Neutrophil (primary cell): ENCODE results near the gene ADAMTS2.

Experiments used
- H3K27ac ChIP-seq: fragments of 200-600 bp; sonication (generic); 2 replicates; pipeline ENCODE4 v1.5.1; 2016; ENCODE audit warnings: mild to moderate bottlenecking, moderate library complexity
- H3K27me3 ChIP-seq: fragments of 200-600 bp; sonication (generic); 2 replicates; pipeline ENCODE4 v1.6.0; 2016; ENCODE audit warnings: mild to moderate bottlenecking
- H3K36me3 ChIP-seq: fragments of 200-600 bp; sonication (generic); 2 replicates; pipeline ENCODE4 v1.5.1; 2017
- H3K4me1 ChIP-seq, 2 experiments: fragments of 200-600 bp in 1 of 2; sonication (generic) in 1 of 2; 1 replicate in 1 of 2; 2 replicates in 1 of 2; pipeline versions ENCODE4 v1.5.1 to v1.6.1; 2013 to 2016; ENCODE audit warnings: low read depth in 1 of 2, low read length in 1 of 2, mild to moderate bottlenecking in 1 of 2, moderate library complexity in 1 of 2; ENCODE audit not compliant: control insufficient read depth in 1 of 2, insufficient read depth in 1 of 2
- H3K4me3 ChIP-seq, 2 experiments: fragments of 200-600 bp in 1 of 2; sonication (generic) in 1 of 2; 1 replicate in 1 of 2; 2 replicates in 1 of 2; pipeline ENCODE4 v1.5.1; 2013 to 2016; ENCODE audit warnings: low read depth in 1 of 2, low read length in 1 of 2, mild to moderate bottlenecking in 1 of 2, moderate library complexity in 1 of 2
- H3K9me3 ChIP-seq: fragments of 200-600 bp; sonication (generic); 2 replicates; pipeline ENCODE4 v1.5.1; 2016
- CTCF ChIP-seq: fragments of 200-600 bp; sonication (generic); IDR thresholded peaks from 2 replicates; pipeline ENCODE4 v1.5.1; 2016; ENCODE audit warnings: antibody characterized with exemption

The ADAMTS2 gene

GRCh38 chr5:179152941-179153340, 192.3 kb downstream of the ADAMTS2 start:
- H3K27me3 ChIP-seq = no peaks in the 10 kb centered on the region
- H3K4me1 ChIP-seq = no peaks in the 10 kb centered on the region
- no peak overlapping the region for H3K27ac ChIP-seq
- H3K9me3 ChIP-seq = no peaks in the 10 kb centered on the region
- no peaks in the 10 kb centered on the region for H3K36me3 ChIP-seq
- TF ChIP-seq CTCF = no peak
- no peak overlapping the region for H3K4me3 ChIP-seq

DNA sequence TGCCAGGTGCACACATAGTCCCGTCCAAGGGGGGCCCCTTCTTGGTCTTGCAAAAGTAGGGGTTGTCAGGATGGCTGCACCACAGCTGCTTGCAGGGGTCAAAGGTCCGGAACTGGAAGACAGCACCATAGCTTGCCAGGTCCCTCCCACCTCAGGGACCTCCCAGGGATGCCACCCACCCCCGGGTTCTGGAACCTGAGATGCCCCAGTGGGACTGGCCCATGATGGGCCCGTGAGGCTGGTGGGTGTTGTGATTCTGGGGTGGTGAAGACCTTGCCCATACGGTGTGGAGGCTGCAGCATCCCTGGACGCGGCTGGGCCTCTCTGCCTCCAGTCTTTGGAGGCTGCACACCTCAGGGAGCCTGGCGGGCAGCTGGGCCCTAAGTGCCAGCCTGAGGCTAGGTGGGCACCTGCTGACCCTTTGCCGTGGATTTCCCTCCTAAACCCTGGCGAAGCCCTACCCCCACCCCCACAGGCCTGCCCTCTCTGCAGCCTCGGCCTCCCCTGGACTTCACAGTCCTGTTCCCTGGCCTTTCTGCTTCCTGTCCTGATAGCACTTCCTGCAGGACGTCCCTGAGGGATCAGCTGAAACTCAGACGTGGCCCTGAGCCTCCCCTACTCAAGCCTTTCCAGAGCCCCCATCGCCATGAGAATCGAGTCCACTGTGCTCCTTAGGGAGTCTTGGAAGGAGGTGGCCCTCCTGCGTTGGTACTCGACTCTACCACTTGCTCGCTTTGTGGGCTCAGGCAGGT, 192.9 kb downstream of the ADAMTS2 start:
- no peaks in the 10 kb centered on the region for H3K4me1 ChIP-seq
- no peak overlapping the region for H3K4me3 ChIP-seq
- no peaks in the 10 kb centered on the region for H3K9me3 ChIP-seq
- no peaks in the 10 kb centered on the region for H3K36me3 ChIP-seq
- no peaks in the 10 kb centered on the region for H3K27me3 ChIP-seq
- no peak for TF ChIP-seq CTCF
- no peak overlapping the region for H3K27ac ChIP-seq

GRCh38 chr5:179151286-179152118, 193.8 kb downstream of the ADAMTS2 start:
- no peak overlapping the region for H3K27ac ChIP-seq
- no peak for TF ChIP-seq CTCF
- H3K9me3 ChIP-seq = no peaks in the 10 kb centered on the region
- H3K36me3 ChIP-seq = no peaks in the 10 kb centered on the region
- no peak overlapping the region for H3K4me3 ChIP-seq
- H3K4me1 ChIP-seq = no peaks in the 10 kb centered on the region
- H3K27me3 ChIP-seq = no peaks in the 10 kb centered on the region

GRCh38 chr5:179150011-179150410, 195.2 kb downstream of the ADAMTS2 start:
- H3K9me3 ChIP-seq = no peaks in the 10 kb centered on the region
- no peak overlapping the region for H3K27ac ChIP-seq
- no peak overlapping the region for H3K4me3 ChIP-seq
- TF ChIP-seq CTCF = no peak
- H3K36me3 ChIP-seq = no peaks in the 10 kb centered on the region
- H3K4me1 ChIP-seq = no peaks in the 10 kb centered on the region
- H3K27me3 ChIP-seq = no peaks in the 10 kb centered on the region

DNA sequence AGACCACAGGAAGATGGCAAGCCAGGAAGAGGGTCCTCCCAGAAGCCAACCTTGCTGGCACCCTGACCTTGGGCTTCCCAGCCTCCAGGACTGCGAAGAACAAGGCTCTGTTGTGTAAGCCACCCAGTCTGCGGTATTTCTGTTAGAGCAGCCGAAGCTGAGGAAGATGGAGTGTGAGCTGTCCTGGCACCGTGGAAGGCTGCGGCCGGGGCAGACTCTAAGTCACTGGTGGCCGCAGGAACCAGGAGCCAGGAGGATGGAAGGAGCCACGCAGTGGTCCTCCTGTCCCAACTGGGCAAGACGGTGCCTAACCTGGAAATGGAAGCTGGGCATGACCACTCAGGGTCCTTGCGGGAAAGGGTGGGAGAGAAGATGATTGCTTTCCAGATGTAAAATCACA, 196.0 kb downstream of the ADAMTS2 start:
- Histone ChIP-seq H3K27me3 (no peaks in the 10 kb centered on the region), H3K9me3 (no peaks in the 10 kb centered on the region), H3K36me3 (no peaks in the 10 kb centered on the region), H3K27ac (no peak overlapping the region), H3K4me3 (no peak overlapping the region), H3K4me1 (no peaks in the 10 kb centered on the region)
- TF ChIP-seq CTCF = no peak
